Testis (tissue), 2 donors: Measurements from ENCODE around the gene C22orf23.

Experiments
- CTCF ChIP-seq, 3 experiments: fragments of 450-650 bp in 2 of 3; fragments of 200-600 bp in 1 of 3; sonication (generic) in 1 of 3; IDR thresholded peaks; one replicate each; pipeline ENCODE4 v1.5.1; 2016 to 2019; ENCODE audit warnings: antibody characterized with exemption in 3 of 3, mild to moderate bottlenecking in 2 of 3, moderate library complexity in 1 of 3
- POLR2A ChIP-seq: fragments of 450-650 bp; IDR thresholded peaks from one replicate; pipeline ENCODE4 v1.6.1; 2017; ENCODE audit warnings: antibody characterized with exemption, mild to moderate bottlenecking, moderate library complexity

GRCh38 chr22:37920126-37920525 lies 33.3 kb downstream of the C22orf23 start:
- TF ChIP-seq CTCF (IDR thresholded peaks at IDR 0.05) (no peak), POLR2A (no peak)
